ENCODE data around the gene TUBB3.

- TF ChIP-seq CTCF (IDR thresholded peaks at IDR 0.05) (no peak), ZFX (IDR thresholded peaks at IDR 0.05; ENCODE audit: borderline replicate concordance) (no peak)
Observed at GRCh38 chr16:89934611-89935553, 11.7 kb downstream of the TUBB3 start.

All from 22Rv1 (cell line).